HEK293 (cell line): ENCODE data around the gene GGPS1.
A peak's percentile ranks its signal among the peaks of the same experiment; 100 is the strongest.

Source experiments
- CTCF ChIA-PET: fragments of 350-600 bp; formaldehyde crosslinking; extraction: SDS; loops from one replicate; lab custom pipeline; 2021; ENCODE audit warnings: antibody characterized with exemption; lab: Yijun Ruan, JAX
- POLR2A ChIA-PET: fragments of 300-600 bp; formaldehyde crosslinking; extraction: SDS; loops from one replicate; lab custom pipeline; 2020; ENCODE audit warnings: antibody characterized with exemption, inconsistent platforms; lab: Yijun Ruan, JAX
- H3K27ac ChIP-seq: fragments of 200-500 bp; sonication (Bioruptor generic); 2 replicates; pipeline ENCODE4 v1.5.1; 2014; ENCODE audit warnings: low read depth, low read length, control low read depth, inconsistent platforms; ENCODE audit errors: extremely low read depth
- H3K36me3 ChIP-seq, 2 experiments: fragments of 200-500 bp in 1 of 2; sonication (Bioruptor generic) in 1 of 2; 1 replicate in 1 of 2; 2 replicates in 1 of 2; pipeline ENCODE4 v1.5.1; 2014 to 2017; ENCODE audit warnings: inconsistent platforms in 2 of 2, low read length in 2 of 2; ENCODE audit not compliant: control insufficient read depth in 2 of 2, insufficient read depth in 1 of 2
- H3K4me1 ChIP-seq: fragments of 200-500 bp; sonication (Bioruptor generic); 2 replicates; pipeline ENCODE4 v1.5.1; 2014; ENCODE audit warnings: mild to moderate bottlenecking, low read length, inconsistent platforms; ENCODE audit not compliant: control insufficient read depth, insufficient read depth
- H3K4me3 ChIP-seq: 2 replicates; pipeline ENCODE4 v1.5.1; 2011; ENCODE audit warnings: low read depth, mild to moderate bottlenecking, control low read depth, low read length, moderate library complexity
- H3K9me3 ChIP-seq: fragments of 200-500 bp; sonication (Bioruptor generic); 2 replicates; pipeline ENCODE4 v1.5.1; 2014; ENCODE audit warnings: low read depth, low read length, inconsistent platforms; ENCODE audit not compliant: control insufficient read depth, insufficient read depth
- KLF16 ChIP-seq: fragments of 450-650 bp; formaldehyde crosslinking; IDR thresholded peaks from 2 replicates; pipeline ENCODE4 v1.5.1; 2017; ENCODE audit warnings: missing biosample characterization, missing genetic modification characterization
- PRDM1 ChIP-seq: fragments of 450-650 bp; formaldehyde crosslinking; IDR thresholded peaks from 2 replicates; pipeline ENCODE4; 2016; ENCODE audit warnings: missing biosample characterization, missing genetic modification characterization
- ZNF112 ChIP-seq: fragments of 450-650 bp; formaldehyde crosslinking; IDR thresholded peaks from 2 replicates; pipeline ENCODE4 v1.5.0; 2017; ENCODE audit warnings: missing biosample characterization, missing genetic modification characterization
- ZNF121 ChIP-seq: fragments of 450-650 bp; formaldehyde crosslinking; IDR thresholded peaks from 2 replicates; pipeline ENCODE4 v1.5.1; 2016; ENCODE audit warnings: missing biosample characterization, missing genetic modification characterization
- ZNF202 ChIP-seq: fragments of 450-650 bp; formaldehyde crosslinking; IDR thresholded peaks from 2 replicates; pipeline ENCODE4 v1.5.1; 2016; ENCODE audit warnings: missing biosample characterization, missing genetic modification characterization, borderline replicate concordance
- ZNF311 ChIP-seq: fragments of 450-650 bp; formaldehyde crosslinking; IDR thresholded peaks from 2 replicates; pipeline ENCODE4 v1.5.1; 2017; ENCODE audit warnings: missing biosample characterization, missing genetic modification characterization, borderline replicate concordance
- ZNF341 ChIP-seq: fragments of 450-650 bp; formaldehyde crosslinking; IDR thresholded peaks from 2 replicates; pipeline ENCODE4; 2016; ENCODE audit warnings: low read depth, missing biosample characterization, missing genetic modification characterization
- ZNF544 ChIP-seq: fragments of 450-650 bp; formaldehyde crosslinking; IDR thresholded peaks from 2 replicates; pipeline ENCODE4 v1.5.0; 2017; ENCODE audit warnings: missing biosample characterization, missing genetic modification characterization
- ZNF600 ChIP-seq: fragments of 450-650 bp; formaldehyde crosslinking; IDR thresholded peaks from 2 replicates; pipeline ENCODE4 v1.5.1; 2016; ENCODE audit warnings: missing biosample characterization, missing genetic modification characterization
- ZNF670 ChIP-seq: fragments of 450-650 bp; formaldehyde crosslinking; IDR thresholded peaks from 2 replicates; pipeline ENCODE4 v1.5.1; 2016; ENCODE audit warnings: missing biosample characterization, missing genetic modification characterization, low read depth
- TF ChIP-seq, protein P1 (sequence below): fragments of 450-650 bp; formaldehyde crosslinking; IDR thresholded peaks from 2 replicates; pipeline ENCODE4 v1.5.1; 2016; ENCODE audit warnings: missing biosample characterization, missing genetic modification characterization
- TF ChIP-seq, protein P2 (sequence below): fragments of 450-650 bp; formaldehyde crosslinking; conservative IDR thresholded peaks from 2 replicates; pipeline ENCODE4 v1.5.1; 2016; ENCODE audit warnings: low read depth, missing biosample characterization, missing genetic modification characterization

GGPS1 gene

DNA sequence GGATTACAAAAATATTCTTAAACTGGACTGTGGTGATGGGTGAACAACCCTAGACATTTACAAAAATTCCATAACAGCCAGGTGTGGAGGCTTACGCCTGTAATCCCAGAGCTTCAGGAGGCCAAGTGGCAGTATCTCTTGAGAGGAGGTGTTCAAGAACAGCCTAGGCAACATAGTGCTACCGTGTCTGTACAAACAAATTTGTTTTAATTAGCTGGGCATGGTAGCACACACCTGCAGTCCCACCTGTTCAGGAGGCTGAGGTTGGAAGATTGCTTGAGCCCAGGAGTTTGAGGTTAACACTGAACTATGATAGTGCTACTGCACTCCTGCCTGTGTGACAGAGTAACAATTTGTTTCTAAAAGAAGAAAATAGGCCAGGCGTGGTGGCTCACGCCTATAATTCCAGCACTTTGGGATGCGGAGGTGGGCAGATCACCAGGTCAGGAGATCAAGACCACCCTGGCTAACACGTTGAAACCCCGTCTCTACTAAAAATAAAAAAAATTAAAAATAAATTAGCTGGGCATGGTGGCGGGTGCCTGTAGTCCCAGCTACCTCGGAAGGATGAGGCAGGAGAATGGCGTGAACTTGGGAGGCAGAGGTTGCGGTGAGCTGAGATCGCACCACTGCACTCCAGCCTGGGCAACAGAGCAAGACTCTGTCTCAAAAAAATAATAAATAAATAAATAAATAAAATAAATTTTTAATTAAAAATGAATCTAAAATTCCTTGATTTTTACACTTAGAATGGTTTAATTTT, 37.4 kb upstream of the GGPS1 start:
- ChIA-PET CTCF (interaction anchor here (0.6 to 0.8 kb wide), 2 partner anchors 13 to 14 kb away, joined by 3 to 5 read pairs; no protein-coding TSS in a partner anchor), POLR2A (no interaction called here)
- Histone ChIP-seq H3K9me3 (no peaks in the 10 kb centered on the region), H3K4me3 (no peak overlapping the region), H3K4me1 (peaks cover 24% of the 10 kb centered on the region), H3K27ac (0 out of 2 replicates have a peak overlapping the region, but pooled peaks have one; percentile 6), H3K36me3 (no peaks in the 10 kb centered on the region; a peak in 1 of 3 replicates)
- TF ChIP-seq ZNF121: peak; percentile 76
- TF ChIP-seq ZNF670 (tag by site-specific recombination): no peak
- TF ChIP-seq, protein P1, sequence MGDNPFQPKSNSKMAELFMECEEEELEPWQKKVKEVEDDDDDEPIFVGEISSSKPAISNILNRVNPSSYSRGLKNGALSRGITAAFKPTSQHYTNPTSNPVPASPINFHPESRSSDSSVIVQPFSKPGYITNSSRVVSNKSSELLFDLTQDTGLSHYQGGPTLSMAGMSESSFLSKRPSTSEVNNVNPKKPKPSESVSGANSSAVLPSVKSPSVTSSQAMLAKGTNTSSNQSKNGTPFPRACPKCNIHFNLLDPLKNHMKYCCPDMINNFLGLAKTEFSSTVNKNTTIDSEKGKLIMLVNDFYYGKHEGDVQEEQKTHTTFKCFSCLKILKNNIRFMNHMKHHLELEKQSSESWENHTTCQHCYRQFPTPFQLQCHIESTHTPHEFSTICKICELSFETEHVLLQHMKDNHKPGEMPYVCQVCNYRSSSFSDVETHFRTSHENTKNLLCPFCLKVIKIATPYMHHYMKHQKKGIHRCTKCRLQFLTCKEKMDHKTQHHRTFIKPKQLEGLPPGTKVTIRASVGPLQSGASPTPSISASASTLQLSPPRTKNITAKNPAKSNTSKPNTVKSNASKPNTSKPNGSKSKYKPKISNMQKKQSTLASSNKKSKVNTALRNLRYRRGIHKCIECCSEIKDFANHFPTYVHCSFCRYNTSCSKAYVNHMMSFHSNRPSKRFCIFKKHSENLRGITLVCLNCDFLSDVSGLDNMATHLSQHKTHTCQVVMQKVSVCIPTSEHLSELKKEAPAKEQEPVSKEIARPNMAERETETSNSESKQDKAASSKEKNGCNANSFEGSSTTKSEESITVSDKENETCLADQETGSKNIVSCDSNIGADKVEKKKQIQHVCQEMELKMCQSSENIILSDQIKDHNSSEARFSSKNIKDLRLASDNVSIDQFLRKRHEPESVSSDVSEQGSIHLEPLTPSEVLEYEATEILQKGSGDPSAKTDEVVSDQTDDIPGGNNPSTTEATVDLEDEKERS (tag by site-specific recombination): no peak
- TF ChIP-seq KLF16: 0 out of 2 replicates have a peak, but pooled peaks have one; percentile 33
- no peak for TF ChIP-seq ZNF311
- TF ChIP-seq, protein P2, sequence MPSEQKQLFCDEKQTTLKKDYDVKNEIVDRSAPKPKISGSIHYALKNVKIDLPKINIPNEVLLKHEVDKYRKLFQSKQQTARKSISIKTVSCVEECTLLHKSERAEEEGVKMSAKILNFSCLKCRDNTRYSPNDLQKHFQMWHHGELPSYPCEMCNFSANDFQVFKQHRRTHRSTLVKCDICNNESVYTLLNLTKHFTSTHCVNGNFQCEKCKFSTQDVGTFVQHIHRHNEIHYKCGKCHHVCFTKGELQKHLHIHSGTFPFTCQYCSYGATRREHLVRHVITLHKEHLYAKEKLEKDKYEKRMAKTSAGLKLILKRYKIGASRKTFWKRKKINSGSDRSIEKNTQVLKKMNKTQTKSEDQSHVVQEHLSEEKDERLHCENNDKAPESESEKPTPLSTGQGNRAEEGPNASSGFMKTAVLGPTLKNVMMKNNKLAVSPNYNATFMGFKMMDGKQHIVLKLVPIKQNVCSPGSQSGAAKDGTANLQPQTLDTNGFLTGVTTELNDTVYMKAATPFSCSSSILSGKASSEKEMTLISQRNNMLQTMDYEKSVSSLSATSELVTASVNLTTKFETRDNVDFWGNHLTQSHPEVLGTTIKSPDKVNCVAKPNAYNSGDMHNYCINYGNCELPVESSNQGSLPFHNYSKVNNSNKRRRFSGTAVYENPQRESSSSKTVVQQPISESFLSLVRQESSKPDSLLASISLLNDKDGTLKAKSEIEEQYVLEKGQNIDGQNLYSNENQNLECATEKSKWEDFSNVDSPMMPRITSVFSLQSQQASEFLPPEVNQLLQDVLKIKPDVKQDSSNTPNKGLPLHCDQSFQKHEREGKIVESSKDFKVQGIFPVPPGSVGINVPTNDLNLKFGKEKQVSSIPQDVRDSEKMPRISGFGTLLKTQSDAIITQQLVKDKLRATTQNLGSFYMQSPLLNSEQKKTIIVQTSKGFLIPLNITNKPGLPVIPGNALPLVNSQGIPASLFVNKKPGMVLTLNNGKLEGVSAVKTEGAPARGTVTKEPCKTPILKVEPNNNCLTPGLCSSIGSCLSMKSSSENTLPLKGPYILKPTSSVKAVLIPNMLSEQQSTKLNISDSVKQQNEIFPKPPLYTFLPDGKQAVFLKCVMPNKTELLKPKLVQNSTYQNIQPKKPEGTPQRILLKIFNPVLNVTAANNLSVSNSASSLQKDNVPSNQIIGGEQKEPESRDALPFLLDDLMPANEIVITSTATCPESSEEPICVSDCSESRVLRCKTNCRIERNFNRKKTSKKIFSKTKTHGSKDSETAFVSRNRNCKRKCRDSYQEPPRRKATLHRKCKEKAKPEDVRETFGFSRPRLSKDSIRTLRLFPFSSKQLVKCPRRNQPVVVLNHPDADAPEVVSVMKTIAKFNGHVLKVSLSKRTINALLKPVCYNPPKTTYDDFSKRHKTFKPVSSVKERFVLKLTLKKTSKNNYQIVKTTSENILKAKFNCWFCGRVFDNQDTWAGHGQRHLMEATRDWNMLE (tag by site-specific recombination): no peak
- TF ChIP-seq ZNF600 (tag by site-specific recombination): peak; percentile 97
- TF ChIP-seq ZNF202 (tag by site-specific recombination): peak; percentile 62; the same call in 1 of the 2 replicates
- TF ChIP-seq ZNF544 (tag by site-specific recombination): no peak
- TF ChIP-seq ZNF341 (tag by site-specific recombination): no peak

DNA sequence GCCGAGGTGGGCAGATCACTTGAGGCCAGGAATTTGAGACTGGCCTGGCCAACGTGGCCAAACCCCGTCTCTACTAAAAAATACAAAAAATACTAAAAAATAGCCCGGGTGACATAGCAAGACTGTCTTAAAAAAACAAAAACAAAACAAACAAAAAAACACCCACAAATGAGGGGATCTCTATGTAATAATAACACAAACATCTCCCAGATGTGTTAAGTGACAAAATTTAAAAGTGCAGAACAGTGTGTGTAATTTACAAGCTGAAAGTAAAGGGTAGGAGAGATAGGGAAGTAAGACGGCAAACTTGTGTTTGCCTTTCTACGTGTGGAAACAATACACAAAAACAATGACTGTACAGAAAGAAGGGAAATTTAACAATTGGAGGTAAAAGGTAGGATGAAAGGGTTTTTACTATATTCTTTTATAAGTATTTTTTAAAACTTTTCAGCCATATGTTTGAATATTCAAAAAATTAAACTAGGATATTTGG, 36.7 kb upstream of the GGPS1 start:
- no peak overlapping the region for H3K27ac ChIP-seq
- no peaks in the 10 kb centered on the region; a peak in 1 of 3 replicates for H3K36me3 ChIP-seq
- POLR2A ChIA-PET: interaction anchor here (0.7 kb wide), 1 partner anchor 57 kb away, joined by 3 read pairs; no protein-coding TSS in a partner anchor
- no peak overlapping the region for H3K4me3 ChIP-seq
- peak; percentile 55; the same call in 1 of the 2 replicates for TF ChIP-seq PRDM1 (tag by site-specific recombination)
- peak; percentile 95 for TF ChIP-seq ZNF600 (tag by site-specific recombination)
- no peak for TF ChIP-seq ZNF112 (tag by site-specific recombination)
- CTCF ChIA-PET: interaction anchor here (0.6 to 1.4 kb wide), 3 partner anchors 12 to 16 kb away, joined by 4 to 5 read pairs (median 5); no protein-coding TSS in a partner anchor
- peaks cover 22% of the 10 kb centered on the region for H3K4me1 ChIP-seq
- H3K9me3 ChIP-seq: no peaks in the 10 kb centered on the region
